ENCODE measurements around the gene WNT11.

- TF ChIP-seq CTCF (IDR thresholded peaks at IDR 0.05; ENCODE audit: poor library complexity, severe bottlenecking) (no peak), RAD21 (conservative IDR thresholded peaks at IDR 0.05) (no peak), REST (IDR thresholded peaks at IDR 0.05; ENCODE audit: borderline replicate concordance) (no peak), EP300 (conservative IDR thresholded peaks at IDR 0.05; ENCODE audit: poor library complexity, severe bottlenecking) (no peak)
These were observed 33.8 kb upstream of the WNT11 start for GRCh38 chr11:76240161-76240540.
